Stimulated activated CD8-positive, alpha-beta memory T cell treated with anti-CD3 and anti-CD28 coated beads, Interleukin-7, amount 100 ng/mL, for 1 hour (primary cell): Measurements from ENCODE around the gene SVIL.
"Not testable (repeated sequence)": the region's sequence is repeated elsewhere in the genome, so short reads cannot be mapped to it uniquely, and the experiment has no call there.

Experiments used
- DNase-seq, 2 donors: peaks; one replicate each; pipeline ENCODE4 v3.0.0-alpha.2; 2020; ENCODE audit warnings: low read depth in 2 of 2

SVIL gene

GRCh38 chr10:29622382-29622922 lies 12.3 kb downstream of the SVIL start:
- DNase-seq, result no peak

- no peak for DNase-seq
Measured at GRCh38 chr10:29621161-29621560, 13.6 kb downstream of the SVIL start.

- no peak for DNase-seq
Measured at GRCh38 chr10:29620112-29620690, 14.6 kb downstream of the SVIL start.

GRCh38 chr10:29619241-29619669 lies 15.5 kb downstream of the SVIL start:
- DNase-seq, result no peak

- DNase-seq, result no peak
Measured at GRCh38 chr10:29618341-29619171, 16.2 kb downstream of the SVIL start.

- no peak for DNase-seq
Measured at GRCh38 chr10:29617880-29618340, 16.9 kb downstream of the SVIL start.

GRCh38 chr10:29616542-29616941 lies 18.2 kb downstream of the SVIL start:
- DNase-seq, result no peak

GRCh38 chr10:29615195-29615594 lies 19.6 kb downstream of the SVIL start:
- no peak for DNase-seq

- not testable (repeated sequence) for DNase-seq
Measured at GRCh38 chr10:29614289-29614688, 20.5 kb downstream of the SVIL start.

- no peak for DNase-seq
Measured at GRCh38 chr10:29613791-29614190, 21.0 kb downstream of the SVIL start.

GRCh38 chr10:29613196-29613595 lies 21.6 kb downstream of the SVIL start:
- DNase-seq, result no peak

GRCh38 chr10:29612657-29613056 lies 22.1 kb downstream of the SVIL start:
- no peak for DNase-seq

GRCh38 chr10:29611781-29612381 lies 22.9 kb downstream of the SVIL start:
- DNase-seq, result no peak

GRCh38 chr10:29610876-29611647 lies 23.7 kb downstream of the SVIL start:
- no peak for DNase-seq

- not testable (repeated sequence) for DNase-seq
Measured at GRCh38 chr10:29610331-29610730, 24.4 kb downstream of the SVIL start.

GRCh38 chr10:29609696-29610095 lies 25.1 kb downstream of the SVIL start:
- DNase-seq, result no peak

- no peak for DNase-seq
Measured at GRCh38 chr10:29608476-29609301, 26.1 kb downstream of the SVIL start.

- DNase-seq, result no peak
Measured at GRCh38 chr10:29608062-29608461, 26.7 kb downstream of the SVIL start.

- no peak for DNase-seq
Measured at GRCh38 chr10:29607576-29607975, 27.2 kb downstream of the SVIL start.

GRCh38 chr10:29606693-29607092 lies 28.1 kb downstream of the SVIL start:
- not testable (repeated sequence) for DNase-seq

- DNase-seq, result no peak
Measured at GRCh38 chr10:29604291-29604825, 30.4 kb downstream of the SVIL start.
